ENCODE results near the gene FCMR. TPM values are rescaled to one million over a fixed set of nuclear protein-coding genes. Genes with fewer than 3 reads are reported as not detected.

FCMR gene
- total RNA-seq, 4 donors from 2014 or later, result 1.8 to 3.1 (median 2.6) TPM

GRCh38 chr1:206898915-206899431 lies 22.8 kb downstream of the FCMR start:
- Histone ChIP-seq H3K4me1 (no peaks in the 10 kb centered on the region), H3K9me3 (no peaks in the 10 kb centered on the region), H3K4me3 (no peak overlapping the region), H3K27ac (no peak overlapping the region), H3K36me3 (no peaks in the 10 kb centered on the region), H3K27me3 (no peaks in the 10 kb centered on the region)
- TF ChIP-seq POLR2A (IDR thresholded peaks at IDR 0.05) (no peak), CTCF (IDR thresholded peaks at IDR 0.05) (no peak), EP300 (IDR thresholded peaks at IDR 0.05) (no peak)
- 79 to 80% methylated on average over 13 of the region's 13 CpGs for WGBS, 2 donors
- no peak for DNase-seq (ENCODE audit: low spot score in 2 of 2)

GRCh38 chr1:206898089-206898914 lies 23.4 kb downstream of the FCMR start:
- Histone ChIP-seq H3K4me3 (no peak overlapping the region), H3K27me3 (no peaks in the 10 kb centered on the region), H3K9me3 (no peaks in the 10 kb centered on the region), H3K4me1 (no peaks in the 10 kb centered on the region), H3K27ac (no peak overlapping the region), H3K36me3 (no peaks in the 10 kb centered on the region)
- no peak for DNase-seq (ENCODE audit: low spot score in 2 of 2)
- TF ChIP-seq EP300 (IDR thresholded peaks at IDR 0.05) (no peak), CTCF (IDR thresholded peaks at IDR 0.05) (no peak), POLR2A (IDR thresholded peaks at IDR 0.05) (no peak)
- 76 to 80% methylated on average over 11 of the region's 11 CpGs for WGBS, 2 donors

- DNase-seq (ENCODE audit: low spot score in 2 of 2), result no peak
- Histone ChIP-seq H3K9me3 (no peaks in the 10 kb centered on the region), H3K27ac (no peak within 1 kb of the TSS), H3K4me1 (no peaks in the 10 kb centered on the region), H3K4me3 (no peak within 1 kb of the TSS), H3K27me3 (no peaks in the 10 kb centered on the region), H3K36me3 (no peaks in the 10 kb centered on the region)
- TF ChIP-seq POLR2A (IDR thresholded peaks at IDR 0.05) (no peak), CTCF (IDR thresholded peaks at IDR 0.05) (no peak), EP300 (IDR thresholded peaks at IDR 0.05) (no peak)
- 62 to 69% methylated on average over 4 of the region's 4 CpGs for WGBS, 2 donors
These were observed 24.6 kb downstream of the FCMR start, which contains the start of gene IL24 for GRCh38 chr1:206897175-206897574. IL24 (plus strand) TSS chr1:206897443; CDS start chr1:206897833, 390 bp downstream.

- no peaks in the 10 kb centered on the region for H3K9me3 ChIP-seq
- H3K4me3 ChIP-seq, result no peak overlapping the region
- TF ChIP-seq CTCF (IDR thresholded peaks at IDR 0.05) (no peak), EP300 (IDR thresholded peaks at IDR 0.05) (no peak), POLR2A (IDR thresholded peaks at IDR 0.05) (no peak)
- no peak overlapping the region for H3K27ac ChIP-seq
- 60 to 65% methylated on average over 3 of the region's 3 CpGs for WGBS, 2 donors
- no peaks in the 10 kb centered on the region for H3K27me3 ChIP-seq
- no peak for DNase-seq (ENCODE audit: low spot score in 2 of 2)
- H3K4me1 ChIP-seq, result no peaks in the 10 kb centered on the region
- H3K36me3 ChIP-seq, result no peaks in the 10 kb centered on the region
These were observed 25.5 kb downstream of the FCMR start for GRCh38 chr1:206896261-206896660.

- no peak for TF ChIP-seq CTCF (IDR thresholded peaks at IDR 0.05)
- TF ChIP-seq EP300 (IDR thresholded peaks at IDR 0.05), result no peak
- no peak for TF ChIP-seq POLR2A (IDR thresholded peaks at IDR 0.05)
- no peaks in the 10 kb centered on the region for H3K4me1 ChIP-seq
- H3K4me3 ChIP-seq, result no peak overlapping the region
- no peak for DNase-seq (ENCODE audit: low spot score in 2 of 2)
- WGBS, 2 donors, result 45 to 48% methylated on average over 3 of the region's 3 CpGs
- no peaks in the 10 kb centered on the region for H3K27me3 ChIP-seq
- H3K27ac ChIP-seq, result no peak overlapping the region
- H3K9me3 ChIP-seq, result no peaks in the 10 kb centered on the region
- no peaks in the 10 kb centered on the region for H3K36me3 ChIP-seq
These were observed 25.9 kb downstream of the FCMR start for GRCh38 chr1:206895837-206896242.

Data from tibial nerve (tissue), 4 donors.